Measurements from ENCODE around the gene SCGB3A2.

DNA sequence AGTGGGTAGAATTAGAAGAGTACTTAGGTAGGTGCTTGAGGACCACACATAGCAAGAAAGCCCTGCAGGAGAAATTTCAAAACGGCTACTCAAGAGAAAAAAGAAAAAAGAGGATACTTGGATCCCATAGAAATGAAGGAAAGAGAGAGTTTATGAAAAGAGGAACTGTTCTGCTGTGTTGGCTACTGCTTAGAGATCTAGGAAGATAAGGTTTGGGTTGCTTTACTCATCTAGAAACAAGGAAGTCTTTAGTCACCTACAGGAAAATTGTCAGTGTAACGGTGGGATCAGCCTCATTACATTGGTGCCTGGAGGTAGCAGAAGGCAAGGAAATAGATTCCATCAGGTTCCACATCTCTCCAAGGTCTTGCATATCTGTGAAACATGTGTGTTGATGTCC is 42.6 kb downstream of the SCGB3A2 start:
- TF ChIP-seq EZH2 (IDR thresholded peaks at IDR 0.05) (no peak), FOXP2 (optimal IDR thresholded peaks at IDR 0.05; ENCODE audit: control extremely low read depth, extremely low read length, insufficient read depth) (no peak), POLR2AphosphoS5 (IDR thresholded peaks at IDR 0.05; ENCODE audit: borderline replicate concordance, low read depth, low read length) (no peak)

Data from SK-N-MC (cell line).